ENCODE measurements around the gene NHERF2.

Gene NHERF2

GRCh38 chr16:2084895-2085625 lies 58.4 kb downstream of the NHERF2 start:
- no peak for FAIRE-seq

- no peak for FAIRE-seq
These were observed 59.0 kb downstream of the NHERF2 start for GRCh38 chr16:2085669-2086068.

GRCh38 chr16:2086106-2086742 lies 59.5 kb downstream of the NHERF2 start:
- no peak for FAIRE-seq

GRCh38 chr16:2086812-2087747 lies 60.4 kb downstream of the NHERF2 start:
- FAIRE-seq = no peak

- no peak for FAIRE-seq
These were observed 61.3 kb downstream of the NHERF2 start for GRCh38 chr16:2087748-2088631.
